Stimulated activated CD4-positive, alpha-beta T cell treated with anti-CD3 and anti-CD28 coated beads, Interleukin-12 subunit alpha, Interleukin-12 subunit beta, amount 100 ng/mL, for 48 hours (primary cell): ENCODE measurements around the gene SIGLEC7.

Source experiments
- DNase-seq, 3 donors: peaks; one replicate each; pipeline ENCODE4 v3.0.0-alpha.2; 2020; ENCODE audit warnings: low read depth in 2 of 3, low spot score in 1 of 3

The SIGLEC7 gene

GRCh38 chr19:51142119-51142518 is at the start of gene SIGLEC7:
SIGLEC7 (plus strand) TSS chr19:51142301; CDS start chr19:51142370, 69 bp downstream.
- DNase-seq, result no peak

GRCh38 chr19:51093101-51093500 is 49.0 kb upstream of the SIGLEC7 start:
- no peak for DNase-seq

- DNase-seq, result no peak
Measured at GRCh38 chr19:51093510-51094345, 48.4 kb upstream of the SIGLEC7 start.

DNA sequence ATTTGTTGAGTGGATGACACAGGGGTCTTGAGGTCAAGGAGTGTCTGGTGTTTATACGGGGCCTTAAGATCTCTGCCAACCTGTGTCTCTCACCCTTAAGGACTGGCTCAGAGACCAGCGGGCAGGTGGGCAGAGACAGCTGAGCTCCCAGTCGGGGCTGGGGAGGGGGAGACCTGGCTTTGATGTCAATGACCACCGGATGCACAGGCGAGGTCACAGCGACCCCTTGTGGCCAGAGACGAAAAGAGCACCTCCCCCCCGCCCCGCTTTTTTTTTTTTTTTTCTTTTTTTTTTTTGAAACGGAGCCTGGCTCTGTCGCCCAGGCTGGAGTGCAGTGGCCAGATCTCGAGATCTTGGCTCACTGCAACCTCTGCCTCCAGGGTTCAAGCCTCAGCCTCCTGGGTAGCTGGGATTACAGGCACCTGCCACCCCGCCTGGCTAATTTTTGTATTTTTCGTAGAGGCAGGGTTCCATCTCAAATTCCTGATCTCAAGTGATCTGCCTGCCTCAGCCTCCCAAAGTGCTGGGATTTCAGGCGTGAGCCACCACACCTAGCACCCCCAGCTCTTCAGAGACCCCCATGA is 47.3 kb upstream of the SIGLEC7 start:
- DNase-seq, result no peak

DNA sequence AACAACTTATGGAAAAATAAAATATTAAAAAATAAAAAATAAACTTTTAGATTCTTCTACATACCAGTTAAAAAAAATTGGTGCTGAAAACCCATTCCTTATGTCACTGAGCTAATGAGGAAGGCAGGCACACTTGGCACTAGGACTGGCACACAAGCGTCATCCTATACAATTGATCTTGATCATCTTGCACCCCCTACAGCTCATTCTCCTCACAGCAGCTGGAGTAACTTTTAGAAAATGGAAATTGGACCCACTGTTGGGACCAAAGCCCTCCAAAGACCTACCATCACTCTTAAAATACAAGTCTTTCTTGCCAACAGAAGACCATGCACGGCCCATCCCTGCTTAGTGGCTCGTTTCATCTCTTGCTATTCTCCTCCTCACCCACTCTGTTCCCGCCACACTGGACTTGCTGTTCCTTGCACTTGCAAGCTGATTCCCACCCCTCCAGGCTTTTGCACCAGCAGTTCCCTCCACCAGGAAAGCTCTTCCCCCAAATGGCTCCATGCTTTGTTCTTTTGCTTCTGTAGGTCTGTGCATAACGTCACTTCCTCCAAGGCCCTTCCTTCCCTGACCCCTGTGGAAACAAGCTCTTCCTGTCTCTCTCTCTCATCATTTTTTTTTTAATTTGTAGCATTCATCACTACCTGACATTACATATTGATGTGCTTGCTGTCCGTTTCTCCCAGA is 45.5 kb upstream of the SIGLEC7 start:
- DNase-seq, result no peak

DNA sequence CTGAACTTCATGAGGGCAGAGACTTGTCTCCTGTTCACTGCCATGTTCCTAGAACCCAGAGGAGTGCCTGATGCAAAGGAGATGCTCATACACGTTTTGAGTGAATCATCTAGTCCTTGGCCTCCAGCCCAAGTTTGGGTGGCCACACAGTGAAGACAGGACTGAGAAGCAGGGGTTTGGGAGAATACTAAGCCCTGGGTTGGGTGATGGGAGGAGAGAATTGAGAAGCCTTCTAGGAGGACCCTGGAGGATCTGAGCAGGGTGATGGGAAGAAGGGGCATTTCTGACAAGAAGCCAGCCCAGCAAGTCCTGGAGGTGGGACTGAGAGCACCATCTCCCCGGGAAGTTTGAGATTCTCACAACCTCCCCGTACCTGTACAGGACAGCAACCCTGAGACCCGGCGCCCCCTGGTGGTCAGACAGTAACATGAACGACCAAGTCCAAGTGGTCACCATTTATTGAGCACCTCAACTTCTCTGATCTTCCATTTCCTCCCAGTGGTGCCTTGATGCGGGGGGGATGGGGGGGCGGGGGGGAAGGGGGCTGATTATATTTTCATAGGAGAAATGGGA is 44.8 kb upstream of the SIGLEC7 start:
- peak; percentile 43 to 71 (median 70) for DNase-seq

DNA sequence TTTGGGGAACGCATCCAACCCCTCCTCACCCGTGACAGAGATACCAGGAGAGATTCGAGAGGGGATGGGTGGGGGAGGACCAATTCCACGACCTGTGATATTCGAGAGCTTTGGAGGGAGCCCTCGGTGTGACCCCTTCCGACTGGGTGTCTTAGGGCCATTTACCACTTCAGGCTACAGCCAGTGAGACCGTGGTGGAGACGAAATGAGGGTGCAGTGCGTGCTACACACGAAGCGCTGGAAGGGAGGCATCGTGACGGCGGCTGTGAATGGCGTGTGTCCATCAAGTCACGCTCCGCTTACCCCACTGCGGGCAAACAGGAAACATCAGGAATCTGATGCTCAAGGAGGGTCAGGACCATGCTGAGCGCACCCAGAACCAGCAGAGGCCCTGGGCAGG is 44.3 kb upstream of the SIGLEC7 start:
- DNase-seq, result no peak

DNA sequence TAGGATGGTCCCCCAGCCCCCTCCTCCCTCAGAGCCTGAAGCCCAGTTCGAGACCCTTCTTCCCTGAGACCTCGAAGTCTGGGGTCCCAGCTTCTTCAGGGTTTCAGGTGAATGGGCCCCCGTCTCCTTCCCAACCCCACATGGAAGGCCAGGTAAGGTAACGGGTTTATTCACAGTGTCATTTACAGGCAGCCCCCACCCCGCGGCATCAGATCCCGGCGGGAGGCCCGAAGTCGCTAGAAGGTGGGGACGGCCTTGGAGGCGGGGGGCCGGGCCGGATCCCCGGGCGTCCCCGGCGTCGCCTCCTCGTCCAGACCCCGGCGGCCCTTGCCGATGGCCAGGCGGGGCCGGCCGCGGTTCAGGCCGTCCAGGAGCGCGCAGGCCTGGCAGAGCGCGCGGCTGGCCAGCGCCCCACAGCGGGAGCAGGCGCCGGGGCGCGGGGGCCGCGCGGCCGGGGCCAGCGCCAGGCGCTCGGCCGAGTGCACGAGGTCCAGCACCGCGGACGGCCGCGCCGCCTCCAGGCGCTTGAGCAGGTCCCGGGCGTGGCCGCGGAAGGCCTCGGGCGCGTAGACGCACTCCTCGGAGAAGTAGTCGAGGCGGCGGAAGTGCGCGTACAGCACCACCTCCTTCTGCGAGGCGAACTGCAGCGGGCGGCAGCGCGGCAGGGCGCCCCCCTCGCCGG is 43.6 kb upstream of the SIGLEC7 start:
- no peak for DNase-seq

DNA sequence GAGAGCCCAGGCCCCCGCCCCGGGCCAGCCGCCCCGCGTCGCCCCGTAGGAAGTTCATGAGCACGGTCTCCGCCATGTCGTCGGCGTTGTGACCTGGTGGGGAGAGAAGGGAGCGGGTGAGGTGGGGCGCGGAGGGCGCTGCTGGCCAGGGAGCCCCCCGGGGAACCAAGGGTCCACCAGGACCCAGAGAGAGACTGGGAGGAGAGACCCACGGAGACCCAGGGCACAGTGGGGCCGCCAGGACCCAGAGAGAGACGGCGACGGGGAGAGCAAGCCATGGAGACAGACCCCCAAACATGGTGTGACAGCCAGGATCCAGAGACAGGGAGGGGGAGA is 43.1 kb upstream of the SIGLEC7 start:
- no peak for DNase-seq

DNA sequence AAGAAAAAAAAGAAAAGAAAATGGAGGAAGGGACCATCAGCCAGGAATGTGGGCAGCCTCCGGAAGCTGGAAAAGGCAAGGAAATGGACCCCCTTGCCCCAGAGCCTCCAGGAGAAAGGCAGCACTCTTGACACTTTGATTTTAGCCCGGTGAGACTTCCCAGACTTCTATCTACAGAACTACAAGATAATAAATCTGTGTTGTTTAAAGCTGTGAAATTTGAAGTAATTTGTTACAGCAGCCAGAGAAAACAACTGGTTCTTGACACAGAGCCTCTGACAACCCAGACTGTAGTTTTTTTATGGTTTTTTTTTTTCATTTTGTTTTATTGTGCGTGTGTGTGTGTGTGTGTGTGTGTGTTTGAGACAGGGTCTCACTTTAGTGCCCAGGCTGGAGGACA is 41.5 kb upstream of the SIGLEC7 start:
- no peak for DNase-seq

- DNase-seq, result no peak
Measured at GRCh38 chr19:51101171-51101865, 40.8 kb upstream of the SIGLEC7 start.

DNA sequence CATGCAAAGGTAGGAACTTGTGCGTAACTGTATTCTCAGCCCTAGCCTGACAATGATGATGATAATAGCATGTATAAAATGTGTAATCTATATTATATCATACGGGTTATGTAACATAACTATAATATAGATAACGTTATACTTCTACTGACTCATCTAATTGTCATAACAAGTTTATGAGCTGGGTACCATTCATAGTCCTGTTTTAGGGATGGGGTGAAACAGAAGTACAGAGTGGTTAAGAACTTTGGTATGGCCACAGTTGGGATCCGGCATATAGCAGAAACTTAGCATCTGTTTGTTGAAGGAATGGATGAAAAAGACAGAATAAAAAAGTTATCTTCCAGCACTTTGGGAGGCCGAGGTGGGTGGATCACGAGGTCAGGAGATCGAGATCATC is 39.1 kb upstream of the SIGLEC7 start:
- no peak for DNase-seq

DNA sequence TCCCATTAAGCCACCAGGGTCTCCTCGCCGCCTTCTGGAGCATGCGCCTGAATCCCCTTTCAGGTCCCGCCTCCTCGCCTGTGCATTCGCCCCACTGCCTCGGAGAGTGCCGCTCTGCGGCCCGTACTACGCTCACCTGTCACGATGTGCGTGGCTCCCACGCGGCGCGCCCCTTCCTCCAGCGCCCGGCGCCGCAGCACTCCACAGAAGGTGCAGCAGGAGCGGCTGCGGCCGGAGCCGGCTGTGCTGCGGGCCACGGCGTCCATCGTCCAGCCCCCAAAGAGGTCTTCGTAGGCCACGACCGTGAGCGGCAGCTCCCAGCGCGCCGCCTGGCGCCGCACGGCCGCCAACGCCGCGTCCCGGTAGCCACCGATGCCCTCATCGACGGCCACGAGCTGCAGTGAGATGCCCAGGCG is 38.2 kb upstream of the SIGLEC7 start:
- no peak for DNase-seq

- peak in 1 of 3 donors; percentile 13 for DNase-seq
Measured at GRCh38 chr19:51107406-51108065, 34.6 kb upstream of the SIGLEC7 start.

- peak; percentile 97 to 98 (median 98) for DNase-seq
Measured at GRCh38 chr19:51108066-51108804, 33.9 kb upstream of the SIGLEC7 start, which contains the start of gene CTU1. CTU1 (minus strand) TSS chr19:51108409; CDS start chr19:51104569, 3,840 bp downstream.

DNA sequence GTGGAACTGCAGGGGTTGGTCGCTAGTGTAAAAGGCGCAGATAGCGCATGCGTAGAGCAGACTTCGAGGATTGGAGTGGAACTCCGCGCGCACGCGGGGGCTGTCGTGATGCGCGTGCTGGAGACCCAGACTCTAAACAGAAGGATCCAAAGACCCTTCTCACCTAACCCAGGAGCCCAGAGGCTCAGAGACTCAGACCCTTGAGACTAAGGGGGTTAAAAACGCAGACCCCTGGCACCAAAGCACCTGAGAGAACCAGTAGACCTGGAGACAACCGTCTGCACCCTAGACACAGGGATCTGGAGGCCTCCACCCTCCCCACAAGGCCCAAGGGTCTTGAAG is 33.3 kb upstream of the SIGLEC7 start:
- no peak for DNase-seq

- no peak for DNase-seq
Measured at GRCh38 chr19:51110666-51110971, 31.5 kb upstream of the SIGLEC7 start.

- no peak for DNase-seq
Measured at GRCh38 chr19:51111606-51112005, 30.5 kb upstream of the SIGLEC7 start.

GRCh38 chr19:51114087-51114729 is 27.9 kb upstream of the SIGLEC7 start:
- DNase-seq, result no peak
